GM12878 (cell line): ENCODE results near the gene PRR5.

Experiments
- CBFB ChIP-seq: IDR thresholded peaks from 2 replicates; pipeline ENCODE4 v1.6.1; 2016; ENCODE audit warnings: antibody characterized with exemption, low read depth
- CBX5 ChIP-seq: sonication (generic); IDR thresholded peaks from 2 replicates; pipeline ENCODE4 v1.6.1; 2016; ENCODE audit warnings: low read depth, moderate library complexity, mild to moderate bottlenecking, inconsistent platforms
- CREB1 ChIP-seq: IDR thresholded peaks from 2 replicates; pipeline ENCODE4 v1.6.1; 2012; ENCODE audit warnings: low read depth, mild to moderate bottlenecking, inconsistent platforms
- CREM ChIP-seq: IDR thresholded peaks from 2 replicates; pipeline ENCODE4 v1.6.1; 2014; ENCODE audit warnings: antibody characterized with exemption, low read depth
- FOXK2 ChIP-seq: fragments of 450-650 bp; IDR thresholded peaks from 2 replicates; pipeline ENCODE4 v1.6.1; 2017; ENCODE audit warnings: mild to moderate bottlenecking, moderate library complexity
- KAT2A ChIP-seq: conservative IDR thresholded peaks from 2 replicates; pipeline ENCODE4 v1.6.1; 2011; ENCODE audit warnings: low read depth, low read length; ENCODE audit not compliant: control insufficient read depth
- SIN3A ChIP-seq: IDR thresholded peaks from 2 replicates; pipeline ENCODE4 v1.6.1; 2012; ENCODE audit warnings: low read depth, low read length, improper control_type of control experiment
- ZBTB4 ChIP-seq: fragments of 450-650 bp; formaldehyde crosslinking; IDR thresholded peaks from 2 replicates; pipeline ENCODE4 v1.4.0; 2022; ENCODE audit warnings: mild to moderate bottlenecking, moderate library complexity
- TF ChIP-seq, protein P1 (sequence below): IDR thresholded peaks from 2 replicates; pipeline ENCODE4 v1.6.1; 2012; ENCODE audit warnings: low read depth, low read length, improper control_type of control experiment
- TF ChIP-seq, protein P2 (sequence below): IDR thresholded peaks from 2 replicates; pipeline ENCODE4 v1.6.1; 2011; ENCODE audit warnings: low read depth, mild to moderate bottlenecking, low read length, moderate library complexity, borderline replicate concordance; ENCODE audit errors: extremely low read depth

- no peak for TF ChIP-seq CREM
- no peak for TF ChIP-seq KAT2A
- TF ChIP-seq CBX5, result no peak
- TF ChIP-seq ZBTB4 (CRISPR knock-in tag), result no peak
- TF ChIP-seq, protein P1, sequence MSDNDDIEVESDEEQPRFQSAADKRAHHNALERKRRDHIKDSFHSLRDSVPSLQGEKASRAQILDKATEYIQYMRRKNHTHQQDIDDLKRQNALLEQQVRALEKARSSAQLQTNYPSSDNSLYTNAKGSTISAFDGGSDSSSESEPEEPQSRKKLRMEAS, result no peak
- TF ChIP-seq SIN3A, result no peak
- TF ChIP-seq, protein P2, sequence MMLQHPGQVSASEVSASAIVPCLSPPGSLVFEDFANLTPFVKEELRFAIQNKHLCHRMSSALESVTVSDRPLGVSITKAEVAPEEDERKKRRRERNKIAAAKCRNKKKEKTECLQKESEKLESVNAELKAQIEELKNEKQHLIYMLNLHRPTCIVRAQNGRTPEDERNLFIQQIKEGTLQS, result no peak
- no peak for TF ChIP-seq CREB1
- no peak for TF ChIP-seq CBFB
- no peak for TF ChIP-seq FOXK2
These were observed 80.5 kb downstream of the PRR5 start for GRCh38 chr22:44782363-44782963.
